Colon (tissue), 2 donors: ENCODE data around the gene QRICH2.
"Not testable (repeated sequence)": the region's sequence is repeated elsewhere in the genome, so short reads cannot be mapped to it uniquely, and the experiment has no call there.

ENCODE experiments used
- FAIRE-seq: peaks from 2 replicates; lab custom pipeline; 2012; peaks lifted over from hg19 to GRCh38; lab: Jason Lieb, UNC
- donor health status: control.
- donor health status: control.

QRICH2 gene, protein sequence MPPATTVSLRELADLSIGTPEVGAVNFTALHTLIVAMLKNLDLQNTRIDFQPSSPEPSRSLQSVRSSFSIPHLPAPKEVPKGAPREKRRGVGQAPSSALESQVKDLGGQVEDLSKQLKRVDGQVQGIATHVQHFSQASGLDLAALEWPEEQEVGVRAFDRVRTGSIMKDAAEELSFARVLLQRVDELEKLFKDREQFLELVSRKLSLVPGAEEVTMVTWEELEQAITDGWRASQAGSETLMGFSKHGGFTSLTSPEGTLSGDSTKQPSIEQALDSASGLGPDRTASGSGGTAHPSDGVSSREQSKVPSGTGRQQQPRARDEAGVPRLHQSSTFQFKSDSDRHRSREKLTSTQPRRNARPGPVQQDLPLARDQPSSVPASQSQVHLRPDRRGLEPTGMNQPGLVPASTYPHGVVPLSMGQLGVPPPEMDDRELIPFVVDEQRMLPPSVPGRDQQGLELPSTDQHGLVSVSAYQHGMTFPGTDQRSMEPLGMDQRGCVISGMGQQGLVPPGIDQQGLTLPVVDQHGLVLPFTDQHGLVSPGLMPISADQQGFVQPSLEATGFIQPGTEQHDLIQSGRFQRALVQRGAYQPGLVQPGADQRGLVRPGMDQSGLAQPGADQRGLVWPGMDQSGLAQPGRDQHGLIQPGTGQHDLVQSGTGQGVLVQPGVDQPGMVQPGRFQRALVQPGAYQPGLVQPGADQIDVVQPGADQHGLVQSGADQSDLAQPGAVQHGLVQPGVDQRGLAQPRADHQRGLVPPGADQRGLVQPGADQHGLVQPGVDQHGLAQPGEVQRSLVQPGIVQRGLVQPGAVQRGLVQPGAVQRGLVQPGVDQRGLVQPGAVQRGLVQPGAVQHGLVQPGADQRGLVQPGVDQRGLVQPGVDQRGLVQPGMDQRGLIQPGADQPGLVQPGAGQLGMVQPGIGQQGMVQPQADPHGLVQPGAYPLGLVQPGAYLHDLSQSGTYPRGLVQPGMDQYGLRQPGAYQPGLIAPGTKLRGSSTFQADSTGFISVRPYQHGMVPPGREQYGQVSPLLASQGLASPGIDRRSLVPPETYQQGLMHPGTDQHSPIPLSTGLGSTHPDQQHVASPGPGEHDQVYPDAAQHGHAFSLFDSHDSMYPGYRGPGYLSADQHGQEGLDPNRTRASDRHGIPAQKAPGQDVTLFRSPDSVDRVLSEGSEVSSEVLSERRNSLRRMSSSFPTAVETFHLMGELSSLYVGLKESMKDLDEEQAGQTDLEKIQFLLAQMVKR (N-terminal part only)

GRCh38 chr17:76307966-76308338 is at the start of gene QRICH2:
QRICH2 (minus strand) TSS chr17:76308276; CDS start chr17:76307998, 278 bp downstream.
- FAIRE-seq = no peak

GRCh38 chr17:76357597-76358158 is 49.6 kb upstream of the QRICH2 start:
- FAIRE-seq = no peak

DNA sequence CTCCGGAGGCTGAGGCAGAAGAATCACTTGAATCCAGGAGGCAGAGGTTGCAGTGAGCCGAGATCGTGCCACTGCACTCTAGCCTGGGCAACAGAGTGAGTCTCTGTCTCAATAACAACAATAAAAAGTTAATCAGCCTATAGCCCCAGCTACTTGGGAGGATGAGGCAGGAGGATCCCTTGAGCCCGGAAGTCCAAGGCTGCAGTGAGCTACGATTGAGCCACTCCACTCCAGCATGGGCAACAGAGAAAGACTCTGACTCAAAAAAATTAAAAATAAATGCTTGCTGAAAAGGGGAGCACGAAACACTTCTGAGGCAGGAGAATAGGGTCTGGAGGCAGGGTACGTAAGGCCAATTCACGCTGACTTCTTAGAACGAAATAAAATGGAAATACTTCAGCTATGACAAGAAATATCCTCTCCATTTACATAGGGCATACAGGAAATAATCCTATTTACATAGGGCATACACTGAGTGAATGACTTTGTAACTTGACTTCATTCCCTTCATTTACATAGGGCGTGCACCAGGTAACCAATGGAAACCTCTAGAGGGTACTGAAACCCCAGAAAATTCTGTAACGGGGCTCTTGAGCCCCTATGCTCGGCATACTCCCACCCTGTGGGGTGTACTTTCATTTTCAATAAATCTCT is 48.9 kb upstream of the QRICH2 start:
- no peak for FAIRE-seq

- FAIRE-seq = no peak
Measured at GRCh38 chr17:76354747-76355310, 46.8 kb upstream of the QRICH2 start.

- no peak for FAIRE-seq
Measured at GRCh38 chr17:76354317-76354729, 46.2 kb upstream of the QRICH2 start.

DNA sequence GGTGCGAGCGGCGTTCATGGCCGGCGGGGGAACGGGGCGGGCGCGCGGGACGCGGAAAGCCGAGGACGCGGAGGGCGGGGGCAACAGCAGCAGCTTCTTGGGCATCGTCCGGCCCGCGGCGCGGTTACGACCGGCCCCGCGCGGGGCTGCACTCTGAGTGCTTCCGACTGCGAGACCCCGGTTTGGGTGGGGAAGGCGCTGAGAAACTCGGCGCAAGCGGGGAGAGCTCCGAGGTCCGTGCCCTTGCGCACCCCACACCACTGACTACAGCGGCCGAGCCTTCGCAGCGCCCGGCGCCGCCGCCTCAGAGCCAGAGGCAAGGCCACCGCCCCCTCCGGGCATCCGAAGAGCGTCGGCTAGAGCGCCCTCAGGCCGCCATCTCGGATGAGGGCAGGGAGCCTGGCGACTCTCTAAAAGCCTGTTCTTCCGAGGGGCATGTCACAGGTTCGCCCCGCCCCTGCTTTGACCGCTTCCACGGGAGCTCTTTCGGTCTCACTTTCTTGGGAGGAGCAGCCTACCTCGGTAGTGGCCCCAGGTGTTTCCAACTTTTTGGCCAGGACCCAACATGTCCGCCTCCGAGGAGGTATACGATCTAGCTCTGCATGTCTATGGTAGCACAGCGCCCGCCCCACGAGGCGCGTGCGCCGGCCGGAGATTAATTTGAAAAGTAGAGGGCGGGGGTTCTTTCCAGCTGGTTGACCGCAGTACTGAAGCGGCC is 45.7 kb upstream of the QRICH2 start, which contains the start of gene PRPSAP1:
PRPSAP1 (minus strand) TSS at position 318 of the 718 bp plus-strand sequence; CDS start at position 105, 213 bp downstream.
- FAIRE-seq = no peak

DNA sequence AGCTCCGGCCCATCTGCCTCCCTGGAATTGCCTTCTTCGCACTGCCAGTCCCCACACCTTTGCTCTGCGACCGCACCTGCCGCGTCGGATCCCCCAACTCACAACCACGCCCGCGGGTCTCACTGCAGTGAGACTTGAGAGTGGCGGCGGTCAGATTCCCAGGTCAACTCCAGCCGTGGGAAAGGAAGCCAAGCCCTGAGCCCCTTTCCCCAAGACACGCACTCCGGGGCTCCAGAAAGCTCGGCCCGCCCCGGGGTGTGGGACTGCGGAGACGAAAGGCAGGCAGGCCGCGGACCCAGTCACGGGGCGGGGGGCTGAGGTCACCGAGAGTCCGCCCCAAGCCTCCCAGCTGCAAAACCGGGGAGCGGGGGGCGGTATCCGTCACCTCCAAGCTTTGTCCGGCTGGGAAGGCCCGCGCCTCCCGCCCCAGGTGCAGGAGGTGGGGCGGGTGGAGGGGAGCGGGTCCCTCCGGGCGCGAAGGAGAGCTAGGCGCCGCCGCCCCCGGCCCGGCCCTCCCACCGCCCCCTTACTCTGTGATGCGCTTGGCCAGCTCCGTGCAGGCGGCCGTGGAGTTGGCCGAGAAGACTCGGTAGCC is 45.0 kb upstream of the QRICH2 start:
- FAIRE-seq = no peak

- no peak for FAIRE-seq
Measured at GRCh38 chr17:76351526-76352071, 43.5 kb upstream of the QRICH2 start.

DNA sequence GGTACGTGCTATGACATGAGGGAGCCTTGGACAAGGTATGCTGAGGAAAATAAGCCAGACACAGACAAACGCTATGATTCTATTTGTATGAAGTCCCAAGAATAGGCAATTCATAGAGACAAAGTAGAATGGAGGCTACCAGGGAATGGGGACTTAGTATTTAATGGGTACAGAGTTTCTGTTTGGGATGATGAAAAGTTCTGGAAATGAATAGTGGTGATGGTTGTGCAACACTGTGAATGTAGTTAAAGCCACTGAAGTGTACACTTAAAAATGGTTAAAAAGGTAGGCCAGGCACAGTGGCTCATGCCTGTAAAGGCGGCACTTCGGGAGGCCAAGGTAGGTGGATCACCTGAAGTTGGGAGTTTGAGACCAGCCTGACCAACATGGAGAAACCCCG is 42.4 kb upstream of the QRICH2 start:
- FAIRE-seq = no peak

- not testable (repeated sequence) for FAIRE-seq
Measured at GRCh38 chr17:76346936-76347335, 38.9 kb upstream of the QRICH2 start.

GRCh38 chr17:76345377-76345974 is 37.4 kb upstream of the QRICH2 start:
- no peak for FAIRE-seq

- FAIRE-seq = no peak
Measured at GRCh38 chr17:76343106-76343505, 35.0 kb upstream of the QRICH2 start.

GRCh38 chr17:76341301-76341700 is 33.2 kb upstream of the QRICH2 start:
- no peak for FAIRE-seq

GRCh38 chr17:76337413-76337777 is 29.3 kb upstream of the QRICH2 start:
- FAIRE-seq = no peak

DNA sequence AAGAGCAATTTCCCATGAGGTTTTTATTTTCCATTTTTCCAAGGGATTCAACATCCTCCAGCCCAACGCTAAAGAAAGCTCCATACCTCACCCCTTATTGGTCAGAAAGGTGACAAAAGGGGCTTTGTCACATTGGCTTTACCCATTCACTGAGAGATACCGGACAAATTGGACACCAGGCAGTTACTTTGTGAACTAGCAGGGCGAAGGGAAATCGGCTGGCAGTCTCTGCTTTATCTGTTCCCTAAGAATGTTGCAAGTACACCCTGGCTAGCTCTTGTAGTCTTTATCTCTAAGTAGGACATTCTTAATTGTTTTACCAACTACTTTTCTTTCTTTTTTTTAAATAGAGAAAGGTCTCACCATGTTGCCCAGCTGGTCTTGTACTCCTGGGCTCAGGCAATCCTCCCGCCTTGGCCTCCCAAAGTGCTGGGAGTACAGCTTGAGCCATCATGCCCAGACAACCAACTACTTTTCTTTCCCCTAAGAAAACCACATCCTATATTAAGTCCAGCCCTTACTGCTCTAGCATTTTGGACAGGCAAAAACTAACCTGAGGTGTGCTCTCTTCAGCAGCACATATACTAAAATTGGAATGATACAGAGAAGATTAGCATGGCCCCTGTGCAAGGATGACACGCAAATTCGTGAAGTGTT is 28.8 kb upstream of the QRICH2 start:
- FAIRE-seq = no peak

- FAIRE-seq = no peak
Measured at GRCh38 chr17:76335716-76336381, 27.8 kb upstream of the QRICH2 start.

DNA sequence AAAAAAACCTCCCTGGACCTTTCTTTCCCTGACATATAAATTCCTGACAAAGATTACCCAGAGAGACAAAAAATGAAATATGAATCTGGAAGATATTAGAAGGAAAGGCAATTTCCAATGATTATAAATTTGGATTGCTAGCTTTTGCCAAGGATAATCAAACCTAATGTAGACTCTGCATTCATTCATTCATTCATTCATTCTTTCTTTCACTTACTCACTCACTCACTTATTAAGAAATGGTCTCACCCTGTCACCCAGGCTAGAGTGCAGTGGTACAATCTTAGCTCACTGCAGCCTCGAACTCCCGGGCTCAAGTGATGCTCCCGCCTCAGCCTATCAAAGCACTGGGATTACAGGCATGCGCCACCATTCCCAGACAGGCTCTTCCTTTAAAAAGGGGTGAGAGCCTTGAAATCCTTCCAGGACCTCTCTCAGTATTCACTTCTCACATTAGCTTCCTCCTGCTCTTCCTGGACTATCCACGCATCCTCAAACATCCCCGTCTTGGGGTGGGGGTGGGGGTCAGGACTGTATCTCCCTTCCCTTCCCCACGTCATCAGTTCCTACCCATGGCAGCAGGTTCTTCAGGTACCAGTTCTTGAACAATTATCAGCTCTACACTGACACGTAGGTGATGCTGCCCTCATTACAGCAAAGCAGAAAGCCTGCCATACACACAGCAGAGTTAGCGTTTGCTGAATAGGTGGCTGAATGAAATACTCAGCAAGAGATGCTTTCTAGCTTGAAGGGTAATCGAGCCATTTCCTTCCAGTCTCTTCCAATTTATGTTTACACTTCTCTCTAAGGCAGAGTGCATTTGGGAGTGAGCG is 25.8 kb upstream of the QRICH2 start:
- FAIRE-seq = no peak
